ENCODE data around the gene KATNAL1.

Gene KATNAL1

DNA sequence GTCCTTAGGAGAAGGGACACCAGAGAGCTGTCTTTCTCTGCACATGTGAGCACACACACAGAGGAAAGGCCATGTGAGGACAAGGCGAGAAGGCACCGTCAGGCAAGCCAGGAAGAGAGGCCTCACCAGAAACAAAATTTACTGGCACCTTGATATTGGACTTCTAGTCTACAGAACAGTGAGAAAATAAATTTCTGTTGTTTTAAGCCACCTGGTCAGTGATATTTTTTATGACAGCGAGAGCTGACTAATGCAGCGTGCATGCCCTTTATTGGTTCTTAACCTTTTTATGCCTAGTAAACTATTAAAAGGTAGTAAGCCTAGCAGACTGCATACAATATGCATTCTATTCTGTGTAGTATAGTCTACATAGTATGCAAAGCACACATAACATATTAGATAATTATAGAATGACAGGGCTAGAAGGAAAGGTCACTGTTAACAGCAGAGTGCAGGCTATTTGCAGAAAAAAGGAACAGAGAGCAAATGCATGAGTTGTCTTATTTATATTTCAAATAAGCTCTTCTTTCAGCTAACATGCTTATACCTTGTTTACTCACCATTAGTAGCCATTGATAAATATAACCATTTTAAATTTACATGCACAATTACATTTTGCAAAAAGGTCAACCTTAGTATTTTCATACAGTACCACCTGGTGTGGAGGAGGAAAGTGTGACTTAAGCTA lies 25.2 kb upstream of the KATNAL1 start:
- DNase-seq, result no peak

- DNase-seq, result no peak
Observed at GRCh38 chr13:30331331-30331771, 24.0 kb upstream of the KATNAL1 start.

- no peak for DNase-seq
Observed at GRCh38 chr13:30329009-30329585, 21.7 kb upstream of the KATNAL1 start.

DNA sequence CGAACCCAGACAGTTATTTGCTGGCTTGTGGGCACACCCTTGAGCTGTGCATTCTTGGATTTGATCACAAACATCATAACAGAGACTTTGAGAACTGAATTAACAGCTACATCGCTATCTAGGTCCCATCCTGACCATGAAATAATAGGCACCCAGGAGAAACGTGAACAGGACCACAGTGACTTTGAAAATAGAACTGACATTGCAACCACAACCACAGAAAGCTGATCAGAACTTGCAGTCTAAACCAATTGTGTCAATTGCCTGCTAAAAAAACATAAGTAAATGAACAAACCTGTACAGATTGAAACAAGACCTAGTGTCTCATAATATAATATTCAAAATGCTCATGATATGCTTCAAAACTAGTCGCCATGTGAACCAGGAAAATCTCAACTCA lies 18.3 kb upstream of the KATNAL1 start:
- DNase-seq, result no peak

- no peak for DNase-seq
Observed at GRCh38 chr13:30323524-30323923, 16.2 kb upstream of the KATNAL1 start.

DNA sequence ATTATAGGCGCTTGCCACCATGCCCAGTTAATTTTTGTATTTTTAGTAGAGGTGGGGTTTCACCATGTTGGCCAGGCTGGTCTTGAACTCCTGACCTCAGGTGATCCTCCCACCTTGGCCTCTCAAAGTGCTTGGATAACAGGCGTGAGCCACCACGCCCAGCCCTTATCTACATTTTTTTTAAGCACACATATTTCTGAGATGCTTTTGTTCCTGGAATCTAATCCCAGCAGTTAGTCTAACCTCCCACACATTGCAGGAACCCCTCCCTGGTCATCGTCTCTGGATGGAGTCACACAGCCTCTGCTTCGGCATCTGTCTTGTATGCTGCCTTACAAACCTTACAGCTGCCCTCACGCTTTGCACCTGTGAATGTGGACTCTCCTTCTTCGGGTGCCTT lies 15.1 kb upstream of the KATNAL1 start:
- no peak for DNase-seq

- no peak for DNase-seq
Observed at GRCh38 chr13:30321256-30321655, 13.9 kb upstream of the KATNAL1 start.

DNA sequence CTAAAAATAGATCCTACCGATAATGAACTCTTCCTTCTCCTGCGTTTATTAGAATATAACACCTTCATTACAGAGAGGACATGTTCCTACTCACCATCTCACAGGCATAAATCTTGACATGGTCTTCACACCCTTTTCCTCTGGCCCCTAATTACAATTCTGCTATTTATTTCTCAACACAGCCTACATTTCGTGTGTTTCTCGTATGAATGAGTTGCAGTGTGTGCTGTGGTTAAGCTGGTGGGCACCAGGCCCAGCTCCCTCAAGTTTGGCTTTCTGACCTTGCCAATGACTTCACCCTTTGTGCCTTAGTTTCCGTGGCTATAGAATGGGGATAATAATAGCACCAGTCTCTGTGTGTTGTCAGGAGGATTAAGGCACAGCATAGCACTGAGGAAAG lies 12.3 kb upstream of the KATNAL1 start:
- DNase-seq, result no peak

DNA sequence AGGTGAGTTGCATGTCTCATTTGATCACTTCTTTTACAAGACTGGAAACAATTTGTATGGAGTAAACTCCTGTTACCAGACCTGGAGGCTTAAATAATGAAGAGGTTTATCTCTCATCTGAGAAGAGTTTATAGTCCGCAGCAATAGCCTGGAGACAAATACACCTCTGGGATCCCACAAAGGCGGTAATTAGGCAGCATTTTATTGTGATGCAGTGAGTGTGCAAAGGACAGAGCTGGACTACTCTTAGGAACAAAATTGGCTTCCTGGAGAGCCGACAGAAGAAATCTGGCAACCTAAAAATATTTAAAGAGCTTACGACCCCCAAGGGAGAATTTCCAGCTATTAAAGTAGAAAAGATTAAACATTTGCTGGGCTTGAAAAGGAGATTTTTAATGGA lies 11.8 kb upstream of the KATNAL1 start:
- DNase-seq, result no peak

- no peak for DNase-seq
Observed at GRCh38 chr13:30318026-30318425, 10.7 kb upstream of the KATNAL1 start.

DNA sequence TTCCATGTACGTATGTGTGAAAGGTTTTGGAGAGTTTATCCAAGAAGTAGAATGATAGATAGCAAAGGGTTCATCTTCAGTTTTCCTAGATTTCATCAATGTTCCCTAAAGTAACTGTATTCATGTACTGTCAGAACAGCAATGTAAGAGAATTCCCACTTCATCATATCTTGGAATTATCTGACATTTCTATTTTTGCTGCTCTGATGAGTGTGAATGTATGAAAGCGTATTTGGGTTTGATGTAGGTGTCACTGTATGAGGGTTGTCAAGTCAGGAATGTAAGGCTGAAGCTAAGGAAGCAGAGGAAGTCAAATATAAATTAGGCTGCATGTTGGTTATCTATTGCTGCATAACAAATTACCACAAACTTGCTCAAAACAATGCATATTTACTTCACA lies 7.2 kb upstream of the KATNAL1 start:
- DNase-seq, result no peak

GRCh38 chr13:30314069-30314468 lies 6.7 kb upstream of the KATNAL1 start:
- DNase-seq, result no peak

DNA sequence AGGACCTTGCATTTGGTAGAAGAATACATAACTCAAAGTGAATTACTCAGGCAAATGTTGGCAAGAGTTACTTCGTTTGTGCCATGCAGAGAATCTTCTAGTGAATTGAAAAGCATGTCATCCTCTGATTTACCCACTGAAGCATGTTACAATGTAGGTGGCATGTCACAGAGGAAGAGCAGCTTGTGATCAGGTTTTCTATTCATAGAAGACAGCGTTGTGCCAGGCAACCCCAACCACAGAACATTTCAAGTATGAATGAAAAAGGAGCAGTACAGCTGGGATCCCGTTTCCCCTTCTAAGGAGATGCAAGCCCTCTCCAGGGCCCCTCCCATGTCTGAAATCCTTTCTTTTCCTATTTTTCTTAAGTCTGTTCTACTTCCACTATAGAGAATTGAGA lies 6.0 kb upstream of the KATNAL1 start:
- no peak for DNase-seq

DNA sequence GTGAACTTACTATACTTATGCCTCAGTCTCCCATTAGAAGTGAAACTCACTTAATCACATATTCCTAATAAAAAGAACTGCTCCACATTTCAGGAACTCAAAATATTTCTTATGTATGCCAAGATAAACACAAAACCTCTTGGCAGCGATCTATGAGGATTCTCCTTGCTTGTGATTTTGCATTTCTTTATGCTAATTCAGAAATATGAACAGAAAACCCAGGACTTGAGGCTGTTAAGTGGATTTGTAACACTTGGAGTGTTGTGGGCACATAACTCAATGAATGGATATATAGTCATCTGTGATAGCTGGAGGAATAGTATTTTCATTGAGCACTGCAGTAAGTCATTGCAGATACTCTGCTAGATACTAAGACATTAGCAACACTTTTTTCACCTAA lies 5.6 kb upstream of the KATNAL1 start:
- no peak for DNase-seq

GRCh38 chr13:30308548-30308947 lies 1.2 kb upstream of the KATNAL1 start:
- DNase-seq, result no peak

DNA sequence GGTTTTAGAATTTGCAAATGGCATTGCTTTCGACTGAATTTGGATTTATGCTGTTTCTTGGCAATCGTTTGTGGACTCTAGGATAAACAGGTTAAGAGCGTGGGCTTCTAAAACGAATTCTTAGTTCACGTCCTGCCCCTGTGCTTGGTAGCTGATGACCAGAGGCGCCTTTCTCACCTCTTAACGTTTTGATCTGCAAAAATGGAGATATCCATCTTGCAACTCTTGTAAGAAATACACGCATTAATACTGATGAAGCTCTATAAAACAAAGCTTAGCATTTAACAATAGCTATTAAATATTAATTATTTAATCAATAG lies 580 bp upstream of the KATNAL1 start:
- no peak for DNase-seq

GRCh38 chr13:30306762-30307193 lies 573 bp downstream of the KATNAL1 start:
- peak; percentile 88 for DNase-seq

GRCh38 chr13:30305456-30305970 lies 1.8 kb downstream of the KATNAL1 start:
- no peak for DNase-seq

DNA sequence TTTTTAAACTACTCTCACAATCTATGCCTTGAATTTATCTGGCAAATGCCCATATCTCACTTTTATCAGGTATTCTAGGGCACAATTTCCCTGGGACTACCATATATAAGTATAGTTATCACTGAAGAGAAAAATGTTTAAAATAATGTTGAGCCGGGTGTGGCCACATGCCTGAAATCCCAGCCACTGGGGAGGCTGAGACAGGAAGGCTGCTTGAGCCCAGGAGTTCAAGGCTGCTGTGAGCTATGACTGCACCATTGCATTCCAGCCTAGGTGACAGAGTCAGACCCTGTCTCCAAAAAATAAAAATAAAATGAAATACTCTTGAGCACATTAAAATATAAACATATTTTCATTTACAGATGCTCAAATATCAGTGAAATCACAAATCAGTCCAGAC lies 4.1 kb downstream of the KATNAL1 start:
- DNase-seq, result no peak

DNA sequence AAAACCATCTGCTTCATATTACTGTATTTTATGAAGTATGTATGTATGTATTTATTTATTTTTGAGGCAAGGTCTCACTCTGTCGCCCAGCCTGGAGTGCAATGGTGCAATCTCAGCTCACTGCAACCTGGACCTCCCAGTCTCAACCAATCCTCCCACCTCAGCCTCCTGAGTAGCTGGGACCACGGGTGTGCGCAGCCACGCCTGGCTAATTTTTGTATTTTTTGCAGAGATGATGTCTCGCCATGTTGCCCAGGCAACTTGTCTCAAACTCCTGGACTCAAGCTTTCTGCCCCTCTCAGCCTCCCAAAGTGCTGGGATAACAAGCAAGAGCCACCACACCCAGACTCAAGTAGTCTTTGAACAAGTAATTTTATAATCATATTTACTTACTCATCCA lies 5.5 kb downstream of the KATNAL1 start:
- DNase-seq, result no peak

GRCh38 chr13:30300596-30300995 lies 6.8 kb downstream of the KATNAL1 start:
- DNase-seq, result peak; percentile 5

DNA sequence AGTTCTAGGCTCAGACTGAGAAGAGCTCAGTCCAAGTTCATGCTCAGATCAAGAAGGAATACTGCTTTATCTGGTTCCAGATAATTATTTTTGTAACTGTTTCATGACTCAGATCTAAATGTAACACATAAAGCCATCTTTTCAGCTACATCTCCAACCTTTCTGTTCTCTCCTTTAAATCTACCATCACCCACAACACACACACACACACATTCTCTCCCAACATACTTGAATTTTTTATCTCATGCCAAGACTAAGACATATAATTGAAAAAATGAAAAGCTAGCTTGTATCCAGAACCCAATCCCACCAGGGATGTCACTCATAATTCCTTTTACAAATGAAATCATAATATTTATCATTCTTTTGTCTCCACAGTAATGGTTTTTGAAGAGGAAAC lies 7.6 kb downstream of the KATNAL1 start:
- peak; percentile 21 for DNase-seq

- no peak for DNase-seq
Observed at GRCh38 chr13:30295116-30295515, 12.2 kb downstream of the KATNAL1 start.

DNA sequence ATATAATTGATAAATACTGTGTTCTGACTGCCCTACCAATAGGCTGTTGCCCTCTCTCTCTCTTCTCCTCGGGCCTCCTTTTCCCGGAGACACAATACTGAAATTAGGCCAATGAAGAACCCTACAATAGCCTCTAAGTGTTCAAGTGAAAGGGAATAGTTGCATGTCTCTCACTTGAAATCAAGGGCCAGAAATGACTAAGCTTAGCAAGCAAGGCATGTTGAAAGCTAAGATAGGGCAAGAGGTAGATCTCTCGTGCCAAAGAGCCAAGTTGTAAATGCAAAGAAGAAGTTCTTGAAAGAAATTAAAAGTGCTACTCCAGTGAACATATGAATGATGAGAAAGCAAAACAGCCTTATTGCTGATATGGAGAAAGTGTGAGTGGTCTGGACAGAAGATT lies 13.3 kb downstream of the KATNAL1 start:
- DNase-seq, result no peak

GRCh38 chr13:30292325-30292724 lies 15.0 kb downstream of the KATNAL1 start:
- DNase-seq, result no peak

All from HCEC 1CT (cell line).